COLO668 (cell line): ENCODE measurements around the gene ROBO1.
A peak's percentile ranks its signal among the peaks of the same experiment; 100 is the strongest.

Experiments
- DNase-seq: peaks from one replicate; lab custom pipeline; 2025; ENCODE audit not compliant: unreplicated experiment; lab: John Stamatoyannopoulos, UW

The ROBO1 gene

DNA sequence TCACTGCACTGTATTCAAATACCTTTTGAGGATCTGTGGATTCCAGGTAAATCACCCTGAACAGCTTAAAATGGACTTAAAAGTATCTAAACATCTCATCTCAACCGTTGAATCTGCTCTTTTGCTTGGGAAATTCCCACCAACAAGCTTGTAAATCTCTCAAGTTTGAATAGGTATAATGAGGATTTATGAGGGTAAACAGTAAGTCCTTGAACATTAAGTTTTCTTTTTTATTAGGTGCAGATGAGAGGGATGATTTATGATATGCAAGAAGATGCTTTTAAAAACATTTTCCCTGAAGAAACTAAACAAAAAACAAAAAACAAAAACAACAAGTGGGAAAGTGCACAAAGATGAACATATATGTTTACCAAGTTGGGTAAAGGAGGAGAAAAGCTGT is 290.6 kb downstream of the ROBO1 start:
- DNase-seq, result no peak

DNA sequence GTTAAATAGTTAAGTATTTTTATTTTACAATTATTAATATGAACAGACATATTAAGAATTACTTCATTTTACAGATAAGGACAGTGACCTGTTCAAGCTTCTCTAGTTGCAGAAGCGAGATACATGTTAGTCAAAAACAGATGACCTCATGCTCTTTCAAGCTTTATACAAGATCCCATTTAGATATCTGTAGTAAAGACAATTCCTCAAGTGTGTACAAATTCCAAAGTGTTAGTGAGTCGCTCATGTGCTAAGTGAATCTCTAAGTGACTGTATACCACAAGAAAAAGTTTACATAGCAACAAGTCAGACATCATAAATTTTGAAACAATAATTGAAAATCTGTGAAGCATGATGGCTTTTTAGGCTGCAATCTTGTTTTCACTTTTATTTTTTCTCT is 293.8 kb downstream of the ROBO1 start:
- DNase-seq, result no peak

DNA sequence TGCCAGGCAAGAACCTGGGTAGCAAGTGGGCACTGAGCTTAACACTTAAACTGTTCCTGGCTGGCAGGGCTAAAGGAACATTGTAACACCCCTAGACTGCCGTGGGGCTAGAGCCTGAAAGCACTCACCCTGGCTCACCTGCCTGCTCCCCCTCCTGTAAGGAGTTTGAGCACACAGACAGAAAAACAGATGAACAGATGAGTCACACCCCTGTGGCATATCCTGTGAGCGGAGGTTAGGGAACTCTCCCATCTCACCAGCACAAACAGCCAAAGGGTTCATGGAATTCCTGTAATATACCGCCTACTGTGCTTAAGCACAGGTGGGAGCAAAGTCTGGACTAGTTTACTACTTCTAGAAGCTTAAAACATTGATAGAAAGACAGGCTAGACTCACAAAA is 300.1 kb downstream of the ROBO1 start:
- no peak for DNase-seq

DNA sequence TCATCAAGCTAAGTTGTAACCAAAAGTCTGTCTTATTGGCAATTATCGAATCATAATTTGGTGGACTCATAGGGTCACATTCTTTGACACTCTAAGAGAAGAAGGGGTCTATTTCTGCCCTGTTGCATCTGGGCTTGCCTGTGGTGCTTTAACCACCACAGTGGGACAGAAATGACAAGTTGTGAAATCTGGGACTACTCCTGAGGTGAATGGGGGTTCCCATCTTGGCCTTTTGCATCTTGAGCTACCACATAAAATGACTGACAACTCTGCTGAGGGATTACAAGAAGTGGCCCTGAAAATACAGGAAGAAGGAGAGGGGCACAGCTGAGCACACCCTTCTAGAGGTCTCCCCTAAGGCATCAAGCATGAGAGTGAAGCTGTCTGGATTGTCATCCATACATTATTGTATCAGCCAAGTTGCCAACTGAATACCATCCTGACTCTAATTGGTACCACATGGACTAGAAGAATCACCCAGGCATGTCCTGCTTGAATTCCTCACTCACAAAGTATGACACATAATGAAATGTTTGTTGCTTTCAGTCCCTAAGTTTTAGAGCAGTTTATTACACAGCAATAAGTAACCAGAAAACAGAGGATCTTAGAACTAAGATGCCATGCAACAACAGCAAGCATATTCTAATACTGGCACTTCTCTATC is 306.5 kb downstream of the ROBO1 start:
- no peak for DNase-seq

DNA sequence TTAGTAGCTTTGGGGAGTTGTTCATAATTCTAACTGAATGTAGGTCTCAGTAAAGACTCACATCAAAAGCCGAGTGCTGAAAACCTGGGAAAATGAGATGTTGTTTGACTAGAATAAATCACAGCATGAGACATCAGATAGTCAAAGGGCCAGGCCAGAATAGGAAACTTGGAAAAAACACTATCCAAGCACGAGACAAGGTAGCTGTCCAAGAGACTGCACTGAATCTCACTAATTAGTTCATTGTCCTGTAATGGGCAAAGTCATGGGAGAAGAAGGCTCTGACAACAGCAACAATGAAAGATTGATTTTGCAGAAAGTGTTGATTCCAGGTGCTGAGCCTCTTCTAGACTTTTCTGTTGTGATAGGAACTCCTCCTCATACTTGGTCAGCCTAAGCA is 314.2 kb downstream of the ROBO1 start:
- DNase-seq, result no peak

DNA sequence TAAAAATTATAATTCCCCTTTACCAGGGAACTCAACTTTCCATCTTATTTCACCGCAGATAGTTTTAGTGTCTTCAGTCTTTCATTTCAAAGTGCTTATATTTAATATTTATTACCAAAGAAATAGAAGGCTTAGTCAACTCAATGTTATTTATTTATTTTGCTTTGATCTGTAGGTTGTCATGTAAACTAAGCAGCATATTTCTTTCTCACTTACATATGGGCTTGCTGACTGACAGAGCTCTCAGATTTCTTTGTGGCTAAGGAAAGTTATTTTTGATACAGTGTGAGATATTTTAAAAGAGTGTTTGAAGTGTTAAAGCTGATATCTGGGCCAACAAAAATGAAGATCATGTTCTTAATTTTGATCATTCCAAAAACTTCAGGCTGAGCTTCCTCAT is 331.4 kb downstream of the ROBO1 start:
- DNase-seq, result no peak

DNA sequence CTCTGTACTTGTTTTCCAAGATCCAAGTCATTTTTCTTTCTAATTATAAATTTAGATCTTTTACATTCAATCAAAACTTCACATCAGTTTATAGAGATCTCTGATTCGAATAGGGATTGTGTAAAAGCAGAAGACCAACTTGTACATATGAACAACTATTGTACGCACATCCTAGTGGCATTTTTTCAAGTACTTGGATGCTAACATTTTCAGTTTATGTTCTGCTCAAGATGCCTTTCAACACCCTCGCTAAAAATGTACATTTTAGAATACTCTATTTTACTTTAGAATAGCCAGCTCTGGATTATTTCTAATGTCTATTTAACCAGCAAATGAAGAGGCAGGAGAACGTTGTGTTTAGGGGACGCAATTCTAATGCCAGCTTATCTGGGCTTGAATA is 340.7 kb downstream of the ROBO1 start:
- no peak for DNase-seq

DNA sequence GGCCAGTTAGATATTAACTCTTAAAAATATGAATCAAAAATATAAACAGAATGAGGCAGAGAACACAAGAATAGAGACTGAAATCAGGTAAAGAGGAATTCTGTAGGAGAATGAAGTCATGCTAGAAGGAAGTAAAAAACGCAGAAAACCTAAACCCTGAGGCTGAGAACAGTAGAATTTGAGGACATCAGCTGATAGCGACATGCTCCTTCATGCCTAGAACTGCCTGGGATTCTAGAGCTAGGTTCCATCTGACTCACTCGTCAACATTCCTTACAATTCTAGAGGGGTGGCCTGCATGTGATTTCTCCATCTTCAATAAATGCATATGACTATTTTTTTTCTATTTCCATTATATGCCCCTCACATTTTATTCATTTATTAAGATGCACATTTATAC is 343.0 kb downstream of the ROBO1 start:
- no peak for DNase-seq

DNA sequence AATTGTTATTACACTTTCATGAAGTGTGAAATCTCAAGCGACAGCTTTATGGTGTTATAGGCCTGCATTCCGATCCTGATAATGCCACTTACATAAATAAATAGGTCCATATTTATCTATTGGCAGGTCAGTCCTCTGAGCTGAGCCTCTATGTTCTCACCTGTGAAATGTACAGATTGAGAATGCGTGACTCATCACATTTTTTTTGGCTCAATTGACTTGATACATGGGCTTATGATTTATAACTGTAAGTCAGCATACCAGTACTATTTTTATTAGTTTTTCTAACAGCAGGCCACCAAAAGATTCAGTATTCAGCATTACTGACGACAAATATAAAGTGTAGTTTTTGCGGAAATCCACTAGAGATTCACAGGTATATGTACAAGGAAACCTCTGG is 344.4 kb downstream of the ROBO1 start:
- no peak for DNase-seq

DNA sequence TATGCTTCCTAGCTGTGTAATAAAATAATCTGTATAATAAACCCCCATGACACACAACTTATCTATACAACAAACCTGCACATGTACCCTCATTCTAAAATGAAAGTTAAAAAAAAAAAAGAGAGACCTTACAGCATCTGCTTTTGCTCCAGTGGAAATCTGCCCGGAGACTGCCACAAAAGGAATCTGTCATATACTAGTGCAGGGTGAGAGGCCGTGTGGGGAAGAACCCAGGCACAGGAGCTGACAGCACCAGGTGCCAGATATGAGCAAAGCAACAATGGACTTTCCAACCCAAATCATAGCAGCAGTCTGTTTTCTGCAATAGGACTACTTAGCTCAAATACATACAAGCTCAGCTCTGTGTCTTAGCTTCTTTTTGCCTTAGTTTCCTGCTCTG is 346.5 kb downstream of the ROBO1 start:
- no peak for DNase-seq

DNA sequence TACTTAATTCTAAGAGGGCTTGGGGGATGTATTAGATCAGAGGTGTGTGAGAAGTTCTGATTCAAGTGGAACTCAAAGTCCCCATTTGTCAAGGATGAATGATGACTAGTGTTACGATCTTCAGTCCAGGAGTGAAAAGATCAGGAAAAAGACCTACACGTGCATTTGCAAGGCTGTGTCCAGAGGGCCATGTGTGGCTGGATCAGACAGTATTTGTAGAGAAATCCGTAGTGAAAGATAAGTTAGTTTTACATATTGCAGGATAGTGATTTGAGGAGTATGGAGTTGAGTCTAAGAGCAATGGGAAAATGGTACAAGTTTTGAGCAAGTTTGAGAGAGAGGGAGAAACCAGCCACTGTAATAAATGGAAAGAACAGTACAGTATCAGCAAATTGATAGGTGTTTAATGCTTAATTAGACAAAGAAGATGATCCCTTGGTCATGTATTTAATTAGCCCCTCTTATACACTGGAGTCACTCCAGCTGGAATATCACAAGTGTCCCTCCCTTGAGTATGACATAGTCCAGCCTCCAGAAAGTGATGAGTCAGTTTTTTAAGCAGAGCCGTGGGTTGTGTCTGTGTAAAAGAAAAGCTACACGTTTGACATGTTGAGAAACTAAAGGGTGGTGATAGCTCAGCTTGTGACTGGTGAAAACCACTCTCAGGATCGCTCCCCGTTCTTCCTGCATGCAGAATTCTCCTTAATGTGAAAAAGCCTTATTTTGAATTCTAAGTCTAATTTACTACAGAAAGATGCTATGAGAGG is 348.8 kb downstream of the ROBO1 start:
- no peak for DNase-seq

DNA sequence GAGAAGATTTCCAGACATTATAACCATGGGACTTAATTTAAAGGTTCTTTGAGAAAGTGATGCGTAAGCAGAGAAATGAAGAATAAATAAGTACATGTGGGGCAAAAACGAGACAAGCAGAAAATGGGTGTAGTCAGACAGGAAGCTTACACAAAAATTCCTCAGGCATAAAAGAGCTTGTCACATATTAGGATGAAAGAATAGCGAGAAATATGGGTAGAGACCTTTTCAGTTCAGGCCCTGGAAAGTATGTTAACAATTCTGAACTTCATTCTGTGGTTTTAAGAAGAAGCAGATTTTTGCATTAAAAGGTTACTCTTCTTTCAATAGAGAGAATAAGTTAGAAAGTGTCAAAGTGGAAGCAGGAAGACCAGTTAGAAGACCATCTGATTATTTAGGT is 352.4 kb downstream of the ROBO1 start:
- DNase-seq, result no peak

DNA sequence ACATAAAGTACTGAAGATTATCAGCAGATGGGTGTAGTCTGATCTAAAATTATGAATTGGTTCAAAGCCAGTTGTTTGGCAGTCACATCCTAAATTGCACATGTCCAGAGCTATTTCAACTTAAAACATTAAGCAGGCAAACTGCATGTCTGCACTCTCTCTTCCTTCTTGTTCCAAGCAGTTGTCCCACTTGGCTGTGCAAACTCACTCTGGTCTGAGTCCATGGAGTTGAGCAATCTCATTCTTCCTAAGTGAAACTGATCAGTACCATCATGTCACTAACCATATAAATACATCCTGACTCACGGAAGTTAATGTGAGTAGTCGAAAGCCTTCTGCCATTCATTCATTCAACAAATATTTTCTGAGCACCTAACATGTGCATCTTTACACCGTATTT is 353.0 kb downstream of the ROBO1 start:
- DNase-seq, result no peak

DNA sequence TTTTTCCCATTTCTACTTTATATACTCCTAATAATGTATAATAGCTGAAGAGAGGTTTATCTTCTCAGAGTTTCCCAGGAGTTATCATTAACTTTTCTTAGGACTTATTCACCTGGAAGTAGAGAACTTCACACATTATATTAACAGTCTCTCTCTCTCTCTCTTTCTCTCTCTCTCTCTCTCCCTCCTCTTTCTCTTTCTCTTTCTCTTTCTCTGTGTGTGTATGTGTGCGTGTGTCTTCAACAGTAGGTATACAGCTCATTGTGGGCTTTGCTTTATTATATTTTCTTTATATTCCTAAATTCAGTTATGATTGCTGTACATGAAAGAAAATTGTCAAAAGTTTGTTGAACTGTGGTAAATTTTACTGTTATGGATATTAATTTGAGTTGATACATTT is 353.8 kb downstream of the ROBO1 start:
- no peak for DNase-seq

DNA sequence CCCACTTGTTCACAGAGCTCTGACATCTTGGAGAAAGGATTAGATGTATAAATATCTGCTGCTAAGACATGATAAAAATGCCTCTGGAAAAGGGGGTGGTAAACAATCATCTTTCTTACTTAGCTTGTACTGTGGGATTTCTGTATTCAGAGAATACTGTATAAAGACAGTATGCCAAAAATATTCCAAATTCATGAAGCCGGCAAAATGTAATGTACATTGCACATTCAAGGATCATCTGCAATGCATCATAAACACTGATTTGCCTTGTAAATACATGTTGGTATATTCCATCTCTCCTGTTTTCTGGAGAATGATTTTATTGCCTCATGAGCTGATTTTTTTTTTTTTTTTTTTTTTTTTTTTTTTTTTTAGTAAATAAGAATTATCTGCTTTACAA is 355.3 kb downstream of the ROBO1 start:
- DNase-seq, result no peak

DNA sequence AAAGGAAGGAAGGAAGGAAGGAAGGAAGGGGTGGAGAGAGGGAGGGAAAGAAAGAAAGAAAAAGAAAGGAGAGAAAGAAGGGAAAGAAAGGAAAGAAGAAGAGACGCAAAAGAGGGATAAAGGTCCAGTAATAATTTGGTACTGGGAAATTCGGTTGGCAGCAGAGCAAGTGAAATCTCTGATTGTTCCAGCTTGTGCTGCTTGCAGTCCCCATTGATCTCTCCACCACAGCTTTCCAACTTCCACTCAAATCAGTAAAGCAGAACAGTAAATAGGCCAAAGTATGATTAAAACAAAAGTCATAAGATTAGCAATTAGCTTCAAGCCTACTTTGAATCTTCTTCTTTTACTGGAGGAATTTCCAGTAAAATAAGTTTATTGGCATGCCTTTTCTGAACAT is 357.2 kb downstream of the ROBO1 start:
- DNase-seq, result no peak

DNA sequence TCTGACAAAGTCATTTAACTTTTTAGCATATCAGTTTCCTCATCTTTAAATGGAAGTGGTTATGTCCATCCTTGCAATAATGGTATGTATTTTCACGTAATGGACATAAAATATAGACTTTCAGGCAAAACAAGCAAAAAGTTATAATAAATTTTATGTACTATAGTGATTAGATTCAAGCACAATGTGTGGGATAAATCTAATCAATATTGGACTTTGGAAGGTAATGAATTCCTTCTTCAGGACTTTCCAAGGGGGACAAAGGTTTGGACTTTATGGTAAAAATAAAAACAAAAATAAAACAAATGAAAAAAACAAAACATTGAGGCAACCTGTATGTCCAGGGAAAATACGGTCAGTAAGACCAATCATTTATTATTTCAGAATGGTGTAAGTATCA is 357.7 kb downstream of the ROBO1 start:
- no peak for DNase-seq

DNA sequence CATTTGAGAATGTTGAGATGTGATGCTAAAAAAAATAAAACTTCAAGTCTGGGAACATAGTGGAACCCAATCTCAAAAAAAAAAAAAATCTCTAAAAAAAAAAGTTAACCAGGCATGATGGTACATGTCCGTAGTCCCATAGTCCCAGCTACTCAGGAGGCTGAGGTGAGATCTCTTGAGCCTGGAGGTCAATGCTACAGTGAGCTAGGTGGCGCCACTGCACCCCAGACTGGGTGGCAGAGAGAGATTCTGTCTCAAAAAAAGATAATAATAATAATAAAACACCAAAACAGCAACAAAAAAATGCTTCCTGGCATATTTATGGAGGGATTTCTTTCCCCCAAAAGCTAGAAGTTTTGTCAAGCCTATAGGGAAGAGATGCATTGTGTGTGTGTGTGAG is 361.6 kb downstream of the ROBO1 start:
- no peak for DNase-seq

DNA sequence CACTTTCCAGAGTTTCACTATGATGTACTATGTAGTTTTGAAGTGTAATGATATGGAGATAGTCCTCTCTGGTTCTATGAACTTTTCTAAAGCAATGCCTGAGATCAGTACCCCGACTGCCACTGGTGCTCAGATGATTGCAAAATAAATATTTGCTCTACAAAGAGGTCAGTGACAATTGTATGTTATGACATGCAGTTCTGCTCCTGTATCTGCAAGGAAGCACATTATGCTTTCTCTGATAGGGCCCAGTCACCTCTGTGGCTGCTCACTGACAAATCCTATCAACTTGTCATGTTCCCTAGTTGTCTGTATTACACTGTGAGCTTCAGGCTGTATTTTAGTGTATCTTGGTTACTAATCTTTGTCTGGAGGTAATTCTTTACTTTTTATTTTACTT is 362.6 kb downstream of the ROBO1 start:
- DNase-seq, result peak; percentile 10

DNA sequence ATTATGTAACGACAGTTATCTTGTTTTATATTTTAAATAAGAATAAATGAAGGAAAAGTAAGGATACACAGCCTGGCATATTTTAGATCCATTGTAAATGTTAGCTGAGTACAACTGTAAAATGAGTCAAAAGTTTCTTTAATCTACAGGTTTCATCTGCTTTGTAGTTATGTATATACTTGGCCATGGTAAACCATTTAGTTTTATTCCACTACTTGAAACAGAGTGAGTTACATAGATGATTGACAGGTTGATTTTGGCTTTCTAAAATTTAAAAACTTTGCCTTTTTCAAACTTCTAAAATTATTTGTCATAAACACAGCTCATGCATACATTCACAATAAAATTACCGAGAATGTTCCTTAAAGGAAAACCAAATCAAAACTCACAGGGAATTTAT is 371.2 kb downstream of the ROBO1 start:
- DNase-seq, result no peak

DNA sequence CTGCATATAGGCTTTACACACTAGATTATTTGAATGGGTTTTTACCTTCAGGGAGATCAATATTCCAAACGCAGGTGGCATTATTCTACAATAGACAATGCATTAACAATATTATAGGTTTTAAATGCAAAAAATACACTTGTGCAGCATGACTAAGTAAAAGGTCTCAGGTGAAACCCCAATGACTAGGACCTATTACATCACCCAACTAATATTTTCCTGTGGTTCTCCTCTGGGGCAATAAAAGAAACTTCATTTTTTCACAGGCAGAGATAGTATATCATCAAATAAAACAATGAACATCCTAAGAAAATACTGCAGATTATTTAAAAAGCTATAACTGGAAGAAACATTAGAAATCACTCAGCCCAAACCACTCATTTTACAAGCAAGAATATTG is 375.3 kb downstream of the ROBO1 start:
- DNase-seq, result no peak

DNA sequence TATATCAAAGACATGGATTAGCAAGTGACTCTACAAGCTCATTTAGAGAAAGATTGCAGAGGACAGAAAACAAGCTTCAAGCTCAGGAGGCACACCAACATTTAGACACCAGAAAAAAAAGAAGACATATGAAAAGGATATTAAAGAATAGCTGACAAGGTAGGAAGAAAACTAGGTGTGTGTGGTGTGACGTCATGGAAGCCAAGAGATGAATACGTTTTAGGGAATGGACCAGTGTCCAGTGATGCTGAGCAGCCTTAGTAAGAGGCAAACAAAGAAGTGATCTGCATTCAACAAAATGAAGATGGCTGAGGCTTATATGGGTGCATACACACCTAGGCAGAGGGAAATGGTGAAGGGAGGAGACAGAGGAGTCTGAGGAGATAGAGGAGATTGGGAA is 377.4 kb downstream of the ROBO1 start:
- no peak for DNase-seq

DNA sequence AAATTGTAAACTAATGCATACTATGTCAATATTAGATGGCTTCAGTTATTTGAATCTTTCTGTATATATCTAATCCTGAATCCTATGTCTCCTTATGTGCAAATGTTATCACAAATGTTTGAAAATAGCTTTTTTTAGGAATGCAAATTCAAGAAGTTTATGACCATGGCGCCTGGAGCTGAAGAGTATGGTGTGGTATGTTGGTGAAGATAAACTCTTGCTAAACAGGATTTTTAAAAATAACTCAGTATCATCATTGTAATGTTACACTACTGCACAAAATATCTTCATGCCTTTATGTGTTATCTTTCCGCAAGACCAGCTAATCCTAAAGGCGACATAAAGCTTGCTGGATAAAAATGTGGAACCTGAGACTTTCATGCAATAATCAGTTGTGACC is 382.6 kb downstream of the ROBO1 start:
- DNase-seq, result no peak
